Measurements from ENCODE around the gene RETREG1.
A peak's percentile ranks its signal among the peaks of the same experiment; 100 is the strongest.

The RETREG1 gene

DNA sequence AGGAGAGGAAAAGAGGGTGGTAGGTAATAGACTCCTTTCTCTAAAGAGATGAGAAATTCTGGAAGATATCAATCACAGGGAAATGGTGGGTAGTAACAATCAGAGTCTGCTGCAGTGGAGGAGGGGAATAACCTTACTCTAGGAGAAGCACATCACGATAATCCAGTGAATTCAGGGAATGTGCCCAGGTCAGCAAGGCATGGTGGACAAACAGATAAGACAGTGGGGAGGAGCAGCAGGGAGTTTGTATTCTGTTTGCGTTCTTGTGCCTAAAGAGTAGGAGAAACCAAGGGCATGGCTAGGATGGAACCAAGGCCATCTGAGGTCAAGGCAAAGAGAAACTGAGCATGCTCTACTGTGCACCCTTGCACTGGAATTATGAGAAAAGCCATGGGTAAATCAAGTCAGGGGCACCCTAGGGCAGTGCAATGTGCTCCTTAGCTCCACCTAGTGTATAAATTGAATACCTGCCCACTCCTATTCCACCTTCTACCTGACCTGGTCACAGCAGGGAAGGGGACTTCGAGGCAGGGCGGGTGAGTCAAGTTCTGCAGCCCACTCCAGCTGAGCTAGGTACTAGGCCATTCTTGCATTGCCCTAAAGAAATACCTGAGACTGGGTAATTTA, 31.6 kb downstream of the RETREG1 start:
- ChIA-PET CTCF (interaction anchor here (0.5 to 1.5 kb wide), 5 partner anchors 9 to 1244 kb away, joined by 3 to 6 read pairs (median 3); no protein-coding TSS in a partner anchor), POLR2A (no interaction called here)
- peak; percentile 25 for DNase-seq (ENCODE audit: extremely low spot score)
- no peak for TF ChIP-seq FOXK2 (IDR thresholded peaks at IDR 0.05)
- no peak for TF ChIP-seq NFRKB (IDR thresholded peaks at IDR 0.05)
- no peak for TF ChIP-seq CTBP1 (IDR thresholded peaks at IDR 0.05; ENCODE audit: borderline replicate concordance)
- TF ChIP-seq SP1 (IDR thresholded peaks at IDR 0.05), result no peak
- TF ChIP-seq, protein P1, sequence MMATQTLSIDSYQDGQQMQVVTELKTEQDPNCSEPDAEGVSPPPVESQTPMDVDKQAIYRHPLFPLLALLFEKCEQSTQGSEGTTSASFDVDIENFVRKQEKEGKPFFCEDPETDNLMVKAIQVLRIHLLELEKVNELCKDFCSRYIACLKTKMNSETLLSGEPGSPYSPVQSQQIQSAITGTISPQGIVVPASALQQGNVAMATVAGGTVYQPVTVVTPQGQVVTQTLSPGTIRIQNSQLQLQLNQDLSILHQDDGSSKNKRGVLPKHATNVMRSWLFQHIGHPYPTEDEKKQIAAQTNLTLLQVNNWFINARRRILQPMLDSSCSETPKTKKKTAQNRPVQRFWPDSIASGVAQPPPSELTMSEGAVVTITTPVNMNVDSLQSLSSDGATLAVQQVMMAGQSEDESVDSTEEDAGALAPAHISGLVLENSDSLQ (IDR thresholded peaks at IDR 0.05), result no peak
- no peak for TF ChIP-seq HDGF (IDR thresholded peaks at IDR 0.05; ENCODE audit: borderline replicate concordance)
- TF ChIP-seq SUZ12 (IDR thresholded peaks at IDR 0.05), result no peak
- no peak for TF ChIP-seq FOXM1 (IDR thresholded peaks at IDR 0.05; ENCODE audit: borderline replicate concordance)
- TF ChIP-seq ARNT (IDR thresholded peaks at IDR 0.05), result no peak
- no peak for TF ChIP-seq ELF4 (IDR thresholded peaks at IDR 0.05)
- TF ChIP-seq LEF1 (IDR thresholded peaks at IDR 0.05; ENCODE audit: borderline replicate concordance), result no peak
- no peak for TF ChIP-seq FOXA1 (IDR thresholded peaks at IDR 0.05)
- no peak for TF ChIP-seq TARDBP (IDR thresholded peaks at IDR 0.05)
- TF ChIP-seq BHLHE40 (IDR thresholded peaks at IDR 0.05; ENCODE audit: borderline replicate concordance), result no peak
- no peak for TF ChIP-seq ZNF384 (IDR thresholded peaks at IDR 0.05)
- no peak for TF ChIP-seq L3MBTL2 (conservative IDR thresholded peaks at IDR 0.05)

DNA sequence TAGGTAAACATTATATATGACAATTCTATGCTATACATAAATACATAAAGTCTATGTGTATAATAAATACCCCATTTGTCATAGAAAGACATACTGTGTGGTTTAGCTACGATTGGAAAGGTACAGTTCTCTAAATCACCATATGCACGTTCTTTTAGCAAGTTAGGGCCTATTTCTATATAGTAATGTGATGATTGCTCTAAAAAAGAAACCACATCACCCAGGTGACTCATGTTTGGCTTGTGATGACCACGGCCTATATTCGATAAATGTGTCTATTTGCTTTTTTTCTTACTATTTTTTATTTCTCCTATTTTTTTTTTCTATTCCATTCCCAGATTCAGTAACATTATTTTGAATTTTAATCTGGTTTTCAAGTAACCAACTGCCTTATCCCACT, 34.7 kb downstream of the RETREG1 start:
- TF ChIP-seq ARNT (IDR thresholded peaks at IDR 0.05) (no peak), FOXA1 (IDR thresholded peaks at IDR 0.05) (no peak), SUZ12 (IDR thresholded peaks at IDR 0.05) (no peak), LEF1 (IDR thresholded peaks at IDR 0.05; ENCODE audit: borderline replicate concordance) (no peak), TARDBP (IDR thresholded peaks at IDR 0.05) (no peak), SP1 (IDR thresholded peaks at IDR 0.05) (no peak), FOXM1 (IDR thresholded peaks at IDR 0.05; ENCODE audit: borderline replicate concordance) (no peak), HDGF (IDR thresholded peaks at IDR 0.05; ENCODE audit: borderline replicate concordance) (no peak), NFRKB (IDR thresholded peaks at IDR 0.05) (no peak), BHLHE40 (IDR thresholded peaks at IDR 0.05; ENCODE audit: borderline replicate concordance) (no peak), ZNF384 (IDR thresholded peaks at IDR 0.05) (no peak), FOXK2 (IDR thresholded peaks at IDR 0.05) (no peak), ELF4 (IDR thresholded peaks at IDR 0.05) (no peak), L3MBTL2 (conservative IDR thresholded peaks at IDR 0.05) (no peak), CTBP1 (IDR thresholded peaks at IDR 0.05; ENCODE audit: borderline replicate concordance) (no peak)
- TF ChIP-seq, protein P1 (IDR thresholded peaks at IDR 0.05), result no peak
- ChIA-PET POLR2A (no interaction called here), CTCF (interaction anchor here (0.6 kb wide), 1 partner anchor 10 kb away, joined by 3 read pairs; no protein-coding TSS in a partner anchor)
- DNase-seq (ENCODE audit: extremely low spot score), result no peak

DNA sequence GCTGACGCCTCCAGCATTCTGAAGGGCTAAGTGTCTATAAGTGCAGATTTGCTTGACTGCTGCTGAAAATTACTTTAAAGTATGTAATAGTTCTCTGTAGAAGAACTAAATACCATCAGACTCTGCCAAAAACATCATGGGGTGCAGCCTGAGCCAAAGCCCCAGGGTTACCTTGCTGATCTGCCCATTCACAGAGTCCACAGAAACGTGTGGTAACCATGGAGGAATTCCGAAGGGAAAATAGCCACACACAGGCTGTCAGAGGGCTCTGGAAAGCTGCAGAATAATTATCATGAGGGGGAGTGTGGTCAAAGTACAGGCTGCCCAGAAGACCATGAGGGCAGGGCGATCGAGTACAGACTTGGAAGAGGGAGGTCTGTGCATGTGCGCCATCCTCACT, 36.4 kb downstream of the RETREG1 start:
- CTCF ChIA-PET, result no interaction called here
- DNase-seq (ENCODE audit: extremely low spot score), result no peak
- TF ChIP-seq HDGF (IDR thresholded peaks at IDR 0.05; ENCODE audit: borderline replicate concordance), result no peak
- TF ChIP-seq CTBP1 (IDR thresholded peaks at IDR 0.05; ENCODE audit: borderline replicate concordance), result no peak
- no peak for TF ChIP-seq LEF1 (IDR thresholded peaks at IDR 0.05; ENCODE audit: borderline replicate concordance)
- TF ChIP-seq, protein P1 (IDR thresholded peaks at IDR 0.05), result no peak
- TF ChIP-seq FOXM1 (IDR thresholded peaks at IDR 0.05; ENCODE audit: borderline replicate concordance), result no peak
- no peak for TF ChIP-seq BHLHE40 (IDR thresholded peaks at IDR 0.05; ENCODE audit: borderline replicate concordance)
- TF ChIP-seq SP1 (IDR thresholded peaks at IDR 0.05), result no peak
- TF ChIP-seq TARDBP (IDR thresholded peaks at IDR 0.05), result no peak
- no peak for TF ChIP-seq ZNF384 (IDR thresholded peaks at IDR 0.05)
- TF ChIP-seq ARNT (IDR thresholded peaks at IDR 0.05), result no peak
- no peak for TF ChIP-seq FOXA1 (IDR thresholded peaks at IDR 0.05)
- TF ChIP-seq NFRKB (IDR thresholded peaks at IDR 0.05), result no peak
- no peak for TF ChIP-seq FOXK2 (IDR thresholded peaks at IDR 0.05)
- TF ChIP-seq SUZ12 (IDR thresholded peaks at IDR 0.05), result no peak
- no peak for TF ChIP-seq L3MBTL2 (conservative IDR thresholded peaks at IDR 0.05)
- POLR2A ChIA-PET, result no interaction called here

DNA sequence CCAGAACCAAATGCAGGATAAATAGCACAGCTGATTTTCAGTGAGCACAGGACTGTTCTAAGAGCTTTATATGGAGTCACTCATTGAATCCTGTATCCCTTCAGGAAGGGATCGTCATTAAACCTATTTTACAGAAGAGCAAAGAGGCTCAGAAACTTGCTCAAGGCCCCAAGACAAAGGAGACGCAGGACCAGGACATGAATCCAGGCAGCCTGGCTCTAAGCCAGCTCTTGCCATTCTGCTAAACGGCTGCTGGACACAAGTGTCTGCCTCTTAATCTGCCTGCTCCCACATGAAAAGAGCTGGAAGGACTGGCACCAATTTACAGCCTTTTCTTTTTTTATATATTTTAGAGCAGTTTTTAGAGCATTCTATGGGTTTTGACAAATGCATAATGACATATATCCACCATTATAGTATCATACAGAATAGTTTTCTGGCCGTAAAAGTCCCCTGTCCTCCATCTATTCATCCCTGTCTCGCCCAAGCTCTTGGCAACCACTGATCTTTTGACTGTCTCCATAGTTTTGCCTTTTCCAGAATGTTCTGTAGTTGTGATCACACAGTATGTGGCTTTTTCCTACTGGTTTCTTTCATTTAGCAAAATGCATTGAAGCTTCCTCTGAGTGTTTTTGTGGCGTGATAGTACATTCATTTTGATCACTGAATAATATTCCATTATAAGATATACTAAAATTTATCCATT, 37.5 kb downstream of the RETREG1 start:
- ChIA-PET POLR2A (no interaction called here), CTCF (no interaction called here)
- no peak for DNase-seq (ENCODE audit: extremely low spot score)
- TF ChIP-seq CTBP1 (IDR thresholded peaks at IDR 0.05; ENCODE audit: borderline replicate concordance), result no peak
- no peak for TF ChIP-seq TARDBP (IDR thresholded peaks at IDR 0.05)
- no peak for TF ChIP-seq ARNT (IDR thresholded peaks at IDR 0.05)
- no peak for TF ChIP-seq HDGF (IDR thresholded peaks at IDR 0.05; ENCODE audit: borderline replicate concordance)
- TF ChIP-seq ELF4 (IDR thresholded peaks at IDR 0.05), result no peak
- TF ChIP-seq FOXM1 (IDR thresholded peaks at IDR 0.05; ENCODE audit: borderline replicate concordance), result no peak
- TF ChIP-seq L3MBTL2 (conservative IDR thresholded peaks at IDR 0.05), result no peak
- TF ChIP-seq, protein P1 (IDR thresholded peaks at IDR 0.05), result no peak
- no peak for TF ChIP-seq BHLHE40 (IDR thresholded peaks at IDR 0.05; ENCODE audit: borderline replicate concordance)
- TF ChIP-seq SP1 (IDR thresholded peaks at IDR 0.05), result no peak
- TF ChIP-seq NFRKB (IDR thresholded peaks at IDR 0.05), result no peak
- no peak for TF ChIP-seq ZNF384 (IDR thresholded peaks at IDR 0.05)
- TF ChIP-seq SUZ12 (IDR thresholded peaks at IDR 0.05), result no peak
- TF ChIP-seq FOXK2 (IDR thresholded peaks at IDR 0.05), result no peak
- TF ChIP-seq LEF1 (IDR thresholded peaks at IDR 0.05; ENCODE audit: borderline replicate concordance), result no peak
- no peak for TF ChIP-seq FOXA1 (IDR thresholded peaks at IDR 0.05)

All from HEK293T (cell line).